K562 (cell line): ENCODE results near the gene STK26. TPM values are rescaled to one million over a fixed set of nuclear protein-coding genes. Genes with fewer than 3 reads are reported as not detected.

Experiments used
- ATAC-seq: fragments of 200-7000 bp; cut with Tn5 transposase; 3 replicates; pipeline ENCODE4 v1.9.1; 2020; ENCODE audit warnings: moderate library complexity
- BruUV-seq: library from RNA; stranded (reverse); fragments of 400-500 nt; replicated peaks from 2 replicates; lab custom pipeline; 2021; lab: Mats Ljungman, UMichigan
- CTCF ChIA-PET: fragments of 300-600 bp; formaldehyde crosslinking; extraction: SDS; loops from one replicate; lab custom pipeline; 2021; ENCODE audit warnings: low intra/inter-chr PET ratio; lab: Yijun Ruan, JAX
- POLR2A ChIA-PET: fragments of 300-600, 350-650 bp; sonication (Branson Sonifier 250); formaldehyde crosslinking; extraction: SDS; loops from one replicate; lab custom pipeline; 2021; ENCODE audit warnings: antibody characterized with exemption, inconsistent platforms; lab: Yijun Ruan, JAX
- DNase-seq, 4 experiments: peaks; one replicate each; pipeline versions ENCODE4 v3.0.0 to v3.0.0-alpha.2; 2011 to 2018; ENCODE audit warnings: low spot score in 3 of 4, mixed read lengths in 3 of 4; ENCODE audit errors: extremely low read depth in 1 of 4
- FAIRE-seq: peaks from 2 replicates; lab custom pipeline; 2011; peaks lifted over from hg19 to GRCh38; lab: Jason Lieb, UNC
- H2AFZ ChIP-seq: 2 replicates; pipeline ENCODE4 v1.6.0; 2011; ENCODE audit warnings: low read depth, low read length, control low read depth, inconsistent platforms
- H3K27ac ChIP-seq: fragments of 200-600 bp; 3 replicates; pipeline ENCODE4 v1.8.0; 2011; ENCODE audit warnings: low read depth, mild to moderate bottlenecking, control low read depth, inconsistent platforms, low read length, moderate library complexity, mixed read lengths; ENCODE audit errors: extremely low read depth
- H3K27me3 ChIP-seq, 2 experiments: fragments of 300-600 bp in 1 of 2; 2 replicates in 1 of 2; 3 replicates in 1 of 2; pipeline versions ENCODE4 v1.6.0 to v1.8.0; 2011; ENCODE audit warnings: inconsistent platforms in 2 of 2, low read length in 2 of 2, mild to moderate bottlenecking in 1 of 2, mixed read lengths in 1 of 2, moderate library complexity in 1 of 2; ENCODE audit not compliant: control insufficient read depth in 2 of 2, insufficient read depth in 2 of 2
- H3K36me3 ChIP-seq: fragments of 300-600 bp; 3 replicates; pipeline ENCODE4 v1.8.0; 2011; ENCODE audit warnings: mild to moderate bottlenecking, low read length, inconsistent platforms; ENCODE audit not compliant: control insufficient read depth, insufficient read depth
- H3K4me1 ChIP-seq, 2 experiments: fragments of 200-600 bp in 1 of 2; replicated peaks in 1 of 2; 2 replicates in 1 of 2; 3 replicates in 1 of 2; pipeline versions ENCODE4 v1.5.1 to v1.8.0; 2011; ENCODE audit warnings: inconsistent platforms in 2 of 2, low read length in 2 of 2, mild to moderate bottlenecking in 1 of 2, mixed read lengths in 1 of 2, moderate library complexity in 1 of 2; ENCODE audit not compliant: control insufficient read depth in 2 of 2, insufficient read depth in 2 of 2
- H3K4me2 ChIP-seq: 2 replicates; pipeline ENCODE4 v1.6.1; 2011; ENCODE audit warnings: low read length, control low read depth, inconsistent platforms, mixed read lengths; ENCODE audit not compliant: insufficient read depth
- H3K4me3 ChIP-seq: fragments of 200-600 bp; sonication (generic), shearing (Covaris generic); 2 replicates; pipeline ENCODE4 v1.5.1; 2016; ENCODE audit warnings: control low read depth, inconsistent platforms
- H3K79me2 ChIP-seq: fragments of 200-600 bp; 3 replicates; pipeline ENCODE4 v1.8.0; 2011; ENCODE audit warnings: low read length, inconsistent platforms; ENCODE audit not compliant: control insufficient read depth, insufficient read depth
- H3K9ac ChIP-seq, 2 experiments: 2 replicates each; pipeline versions ENCODE4 v1.6.0 to v1.6.1; 2011; ENCODE audit warnings: low read depth in 2 of 2, low read length in 2 of 2, control low read depth in 1 of 2, inconsistent platforms in 1 of 2, mild to moderate bottlenecking in 1 of 2, mixed read lengths in 1 of 2; ENCODE audit not compliant: insufficient read depth in 1 of 2
- H3K9me1 ChIP-seq: one replicate; pipeline ENCODE4 v1.6.0; 2011; ENCODE audit warnings: inconsistent platforms, mild to moderate bottlenecking, low read length, moderate library complexity; ENCODE audit not compliant: control insufficient read depth, insufficient read depth
- H3K9me3 ChIP-seq: replicated peaks from 2 replicates; pipeline ENCODE4 v1.5.1; 2011; ENCODE audit warnings: low read depth, low read length, inconsistent platforms; ENCODE audit not compliant: control insufficient read depth, insufficient read depth
- H4K20me1 ChIP-seq: replicated peaks from 2 replicates; pipeline ENCODE4 v1.6.1; 2011; ENCODE audit warnings: low read length, inconsistent platforms, mixed read lengths; ENCODE audit not compliant: control insufficient read depth, insufficient read depth
- DLX4 ChIP-seq: fragments of 250-450 bp; sonication (Bioruptor Pico); IDR thresholded peaks from 2 replicates; pipeline ENCODE4 v1.6.1; 2021; ENCODE audit warnings: mild to moderate bottlenecking
- FOXJ3 ChIP-seq: sonication (generic); formaldehyde crosslinking; IDR thresholded peaks from 2 replicates; pipeline ENCODE4 v1.4.0; 2020; ENCODE audit warnings: mild to moderate bottlenecking, missing genetic modification reagents
- HDAC2 ChIP-seq: fragments of 450-650 bp; IDR thresholded peaks from 2 replicates; pipeline ENCODE4 v1.6.1; 2016; ENCODE audit warnings: mild to moderate bottlenecking
- HNRNPH1 ChIP-seq: fragments of 200-400 bp; formaldehyde crosslinking; optimal IDR thresholded peaks from 2 replicates; pipeline ENCODE3; 2017; ENCODE audit warnings: low read depth, mild to moderate bottlenecking, low read length, moderate library complexity
- TCF3 ChIP-seq: sonication (generic); formaldehyde crosslinking; IDR thresholded peaks from 2 replicates; pipeline ENCODE4 v1.4.0; 2020; ENCODE audit warnings: mild to moderate bottlenecking, missing genetic modification reagents
- ZNF316 ChIP-seq: fragments of 450-650 bp; IDR thresholded peaks from 2 replicates; pipeline ENCODE4 v1.6.1; 2016
- ZNF639 ChIP-seq, 2 experiments: fragments of 200-800 bp in 1 of 2; sonication (Bioruptor generic) in 1 of 2; sonication (generic) in 1 of 2; formaldehyde crosslinking in 1 of 2; IDR thresholded peaks in 1 of 2; conservative IDR thresholded peaks in 1 of 2; 2 replicates each; pipeline versions ENCODE4 v1.5.0 to v1.6.1; 2016 to 2020; ENCODE audit warnings: missing compliant biosample characterization in 1 of 2, missing genetic modification characterization in 1 of 2, missing genetic modification reagents in 1 of 2
- WGBS: fragments of 100-300 bp; shearing (Covaris generic); methylation state at CpG from one replicate; pipeline ENCODE4 v1.1.6; 2016; ENCODE audit warnings: low coverage, mixed read lengths; ENCODE audit not compliant: insufficient coverage; ENCODE audit errors: missing lambda C conversion rate; 5-methylcytosine and 5-hydroxymethylcytosine counted together
- in situ Hi-C: fragments of 300-500 bp; cut with MboI; formaldehyde crosslinking; loops from 4 replicates; pipeline ENCODE4 v1.15.0; 2018; ENCODE audit warnings: inconsistent platforms, mixed read lengths
- intact Hi-C: fragments of 100-400 bp; cut with micrococcal nuclease; formaldehyde crosslinking; loops from 2 replicates; pipeline ENCODE4 v1.14.2; 2022
- polyA plus RNA-seq, 8 experiments: library from polyadenylated mRNA; depleted of rRNA in 4 of 8; stranded (reverse) in 5 of 8; unstranded in 3 of 8; fragments of >200 nt; fragmentation: Nextera tagmentation in 2 of 8; fragmentation: Illumina TruSeq in 1 of 8; extraction: Ambion mirVana in 2 of 8; extraction: Trizol in 1 of 8; gene quantifications; 2 replicates each; pipeline versions ENCODE4 v1.2.1 to v1.2.3, GENCODE V29; 2011 to 2014; ENCODE audit warnings: inconsistent platforms in 1 of 8, missing spikeins in 1 of 8
- total RNA-seq, 7 experiments: library from RNA; depleted of rRNA in 6 of 7; stranded (reverse); fragments of >200 nt in 6 of 7; fragmentation: Illumina TruSeq in 2 of 7; extraction: Trizol in 2 of 7; gene quantifications; 2 replicates each; pipeline versions ENCODE4 v1.2.1 to v1.2.3, GENCODE V29; 2011 to 2021; ENCODE audit warnings: low replicate concordance in 1 of 7
- TF ChIP-seq, protein P1 (sequence below): fragments of 450-650 bp; IDR thresholded peaks from 2 replicates; pipeline ENCODE4 v1.6.1; 2016
- TF ChIP-seq, protein P2 (sequence below), 2 experiments: fragments of 150-350 bp in 1 of 2; IDR thresholded peaks; 2 replicates each; pipeline ENCODE4 v1.6.1; 2012 to 2016; ENCODE audit warnings: low read depth in 2 of 2, low read length in 2 of 2, mild to moderate bottlenecking in 1 of 2, moderate library complexity in 1 of 2

The STK26 gene
- total and polyA plus RNA-seq, 9 of the 15 experiments (the other 6 are each of a cell fraction or from before 2014, with no cell fraction given): 28.1 to 72.9 (median 50.1) TPM

GRCh38 chrX:132016628-132017430 lies 6.3 kb upstream of the STK26 start:
- H3K27me3 ChIP-seq: no peaks in the 10 kb centered on the region
- H3K9me3 ChIP-seq: no peaks in the 10 kb centered on the region
- no peaks in the 10 kb centered on the region for H3K36me3 ChIP-seq
- in situ Hi-C loops: no loop called here
- H4K20me1 ChIP-seq: no peaks in the 10 kb centered on the region
- 0% methylated on average over 1 of the region's 2 CpGs for WGBS
- intact Hi-C loops: loop anchor here (2.0 kb wide), 2 partner anchors 32 to 54 kb away; no protein-coding TSS in a partner anchor
- BruUV-seq: no TSS peak
- peaks cover 7 to 35% of the 10 kb centered on the region in 2 experiments; a peak in 4 of 5 replicates for H3K4me1 ChIP-seq
- no peaks in the 10 kb centered on the region for H3K9me1 ChIP-seq
- H3K4me2 ChIP-seq: peak overlapping the region; percentile 26; the same call in 1 of the 2 replicates
- FAIRE-seq (peak; percentile 90), ATAC-seq (peak; percentile 83), DNase-seq (peak; percentile 43 to 69 (median 58))
- H3K79me2 ChIP-seq: peaks cover 6% of the 10 kb centered on the region; the same call in 2 of the 3 replicates
- POLR2A ChIA-PET: interaction anchor here (1.1 to 1.3 kb wide), 3 partner anchors 10 to 17 kb away, joined by 3 to 4 read pairs (median 3); no protein-coding TSS in a partner anchor
- H3K9ac ChIP-seq: peak overlapping the region in 1 of 2 experiments; percentile 39; a peak in 2 of 4 replicates
- CTCF ChIA-PET: interaction anchor here (1.5 kb wide), 1 partner anchor 597 kb away, joined by 3 read pairs; no protein-coding TSS in a partner anchor
- H3K27ac ChIP-seq: peak overlapping the region; percentile 79
- peak overlapping the region; percentile 57 for H2AFZ ChIP-seq
- no peak overlapping the region for H3K4me3 ChIP-seq
- peak; percentile 82 for TF ChIP-seq TCF3 (CRISPR knock-in tag)
- 0 out of 2 replicates have a peak, but pooled peaks have one; percentile 16 for TF ChIP-seq HDAC2
- no peak for TF ChIP-seq ZNF639 (CRISPR knock-in tag; conservative IDR thresholded peaks at IDR 0.05 in 1 of 2, IDR thresholded peaks at IDR 0.05 in 1 of 2)
- no peak for TF ChIP-seq DLX4 (CRISPR knock-in tag)
- no peak for TF ChIP-seq ZNF316
- TF ChIP-seq, protein P1, sequence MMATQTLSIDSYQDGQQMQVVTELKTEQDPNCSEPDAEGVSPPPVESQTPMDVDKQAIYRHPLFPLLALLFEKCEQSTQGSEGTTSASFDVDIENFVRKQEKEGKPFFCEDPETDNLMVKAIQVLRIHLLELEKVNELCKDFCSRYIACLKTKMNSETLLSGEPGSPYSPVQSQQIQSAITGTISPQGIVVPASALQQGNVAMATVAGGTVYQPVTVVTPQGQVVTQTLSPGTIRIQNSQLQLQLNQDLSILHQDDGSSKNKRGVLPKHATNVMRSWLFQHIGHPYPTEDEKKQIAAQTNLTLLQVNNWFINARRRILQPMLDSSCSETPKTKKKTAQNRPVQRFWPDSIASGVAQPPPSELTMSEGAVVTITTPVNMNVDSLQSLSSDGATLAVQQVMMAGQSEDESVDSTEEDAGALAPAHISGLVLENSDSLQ: peak; percentile 13; the same call in 1 of the 2 replicates
- no peak for TF ChIP-seq HNRNPH1
- TF ChIP-seq FOXJ3 (CRISPR knock-in tag): no peak
- TF ChIP-seq, protein P2, sequence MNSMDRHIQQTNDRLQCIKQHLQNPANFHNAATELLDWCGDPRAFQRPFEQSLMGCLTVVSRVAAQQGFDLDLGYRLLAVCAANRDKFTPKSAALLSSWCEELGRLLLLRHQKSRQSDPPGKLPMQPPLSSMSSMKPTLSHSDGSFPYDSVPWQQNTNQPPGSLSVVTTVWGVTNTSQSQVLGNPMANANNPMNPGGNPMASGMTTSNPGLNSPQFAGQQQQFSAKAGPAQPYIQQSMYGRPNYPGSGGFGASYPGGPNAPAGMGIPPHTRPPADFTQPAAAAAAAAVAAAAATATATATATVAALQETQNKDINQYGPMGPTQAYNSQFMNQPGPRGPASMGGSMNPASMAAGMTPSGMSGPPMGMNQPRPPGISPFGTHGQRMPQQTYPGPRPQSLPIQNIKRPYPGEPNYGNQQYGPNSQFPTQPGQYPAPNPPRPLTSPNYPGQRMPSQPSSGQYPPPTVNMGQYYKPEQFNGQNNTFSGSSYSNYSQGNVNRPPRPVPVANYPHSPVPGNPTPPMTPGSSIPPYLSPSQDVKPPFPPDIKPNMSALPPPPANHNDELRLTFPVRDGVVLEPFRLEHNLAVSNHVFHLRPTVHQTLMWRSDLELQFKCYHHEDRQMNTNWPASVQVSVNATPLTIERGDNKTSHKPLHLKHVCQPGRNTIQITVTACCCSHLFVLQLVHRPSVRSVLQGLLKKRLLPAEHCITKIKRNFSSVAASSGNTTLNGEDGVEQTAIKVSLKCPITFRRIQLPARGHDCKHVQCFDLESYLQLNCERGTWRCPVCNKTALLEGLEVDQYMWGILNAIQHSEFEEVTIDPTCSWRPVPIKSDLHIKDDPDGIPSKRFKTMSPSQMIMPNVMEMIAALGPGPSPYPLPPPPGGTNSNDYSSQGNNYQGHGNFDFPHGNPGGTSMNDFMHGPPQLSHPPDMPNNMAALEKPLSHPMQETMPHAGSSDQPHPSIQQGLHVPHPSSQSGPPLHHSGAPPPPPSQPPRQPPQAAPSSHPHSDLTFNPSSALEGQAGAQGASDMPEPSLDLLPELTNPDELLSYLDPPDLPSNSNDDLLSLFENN (IDR thresholded peaks at IDR 0.05; ENCODE audit: low read depth in 2 of 2, low read length in 2 of 2): no peak
